Activated naive CD4-positive, alpha-beta T cell treated with anti-CD3 and anti-CD28 coated beads for 36 hours (primary cell): ENCODE data around the gene ADAT3. TPM values are rescaled to one million over a fixed set of nuclear protein-coding genes. Genes with fewer than 3 reads are reported as not detected.
"Not testable (repeated sequence)": the region's sequence is repeated elsewhere in the genome, so short reads cannot be mapped to it uniquely, and the experiment has no call there.

Experiments used
- CTCF ChIA-PET: fragments of 350-600 bp; sonication (Branson Sonifier 250); formaldehyde crosslinking; loops from one replicate; lab custom pipeline; 2021; ENCODE audit warnings: antibody characterized with exemption; lab: Charles Lee
- DNase-seq: peaks from one replicate; pipeline ENCODE4 v3.0.0-alpha.2; 2020
- H3K27ac Mint-ChIP-seq: one replicate; pipeline ENCODE4 v1.8.0; 2021; ENCODE audit warnings: mild to moderate bottlenecking, mixed read lengths
- H3K27me3 Mint-ChIP-seq: one replicate; pipeline ENCODE4 v1.8.0; 2021; ENCODE audit warnings: low read depth, mixed read lengths
- H3K36me3 Mint-ChIP-seq: one replicate; pipeline ENCODE4 v1.8.0; 2021; ENCODE audit warnings: low read depth, mixed read lengths
- H3K4me1 Mint-ChIP-seq: one replicate; pipeline ENCODE4 v1.8.0; 2021; ENCODE audit warnings: low read depth, mixed read lengths
- H3K4me3 Mint-ChIP-seq: one replicate; pipeline ENCODE4 v1.8.0; 2021; ENCODE audit warnings: mild to moderate bottlenecking, moderate library complexity, mixed read lengths
- H3K9me3 Mint-ChIP-seq: one replicate; pipeline ENCODE4 v1.8.0; 2021; ENCODE audit warnings: mixed read lengths
- intact Hi-C: fragments of 100-400 bp; cut with micrococcal nuclease; formaldehyde crosslinking; loops from one replicate; pipeline ENCODE4 v1.15.1; 2023
- total RNA-seq, 2 experiments: library from RNA; stranded (reverse); gene quantifications; one replicate each; pipeline ENCODE4 v1.2.3, GENCODE V29; 2021

Gene ADAT3
- total RNA-seq, 2 experiments from 2014 or later = 3.0 to 3.4 TPM

DNA sequence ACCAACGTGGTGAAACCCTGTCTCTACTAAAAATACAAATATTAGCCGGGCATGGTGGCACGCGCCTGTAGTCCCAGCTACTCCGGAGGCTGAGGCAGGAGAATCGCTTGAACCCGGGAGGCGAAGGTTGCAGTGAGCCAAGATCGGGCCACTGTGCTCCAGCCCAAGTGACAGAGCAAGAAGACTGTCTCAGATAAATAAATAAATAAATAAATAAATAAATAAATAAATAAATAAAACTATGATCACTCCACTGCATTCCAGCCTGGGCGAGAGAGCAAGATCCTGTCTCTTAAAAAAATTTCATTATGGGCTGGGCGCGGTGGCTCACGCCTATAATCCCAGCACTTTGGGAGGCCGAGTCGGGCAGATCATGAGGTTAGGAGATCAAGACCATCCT is 18.8 kb upstream of the ADAT3 start:
- H3K36me3 Mint-ChIP-seq, H3K4me3 Mint-ChIP-seq, H3K27me3 Mint-ChIP-seq, H3K9me3 Mint-ChIP-seq, DNase-seq, intact Hi-C loops, H3K27ac Mint-ChIP-seq: not testable (repeated sequence)
- CTCF ChIA-PET = interaction anchor here (0.7 to 1.1 kb wide), 3 partner anchors 11 to 37 kb away, joined by 3 to 4 read pairs (median 3); no protein-coding TSS in a partner anchor
- H3K4me1 Mint-ChIP-seq = peaks cover 25% of the 10 kb centered on the region

DNA sequence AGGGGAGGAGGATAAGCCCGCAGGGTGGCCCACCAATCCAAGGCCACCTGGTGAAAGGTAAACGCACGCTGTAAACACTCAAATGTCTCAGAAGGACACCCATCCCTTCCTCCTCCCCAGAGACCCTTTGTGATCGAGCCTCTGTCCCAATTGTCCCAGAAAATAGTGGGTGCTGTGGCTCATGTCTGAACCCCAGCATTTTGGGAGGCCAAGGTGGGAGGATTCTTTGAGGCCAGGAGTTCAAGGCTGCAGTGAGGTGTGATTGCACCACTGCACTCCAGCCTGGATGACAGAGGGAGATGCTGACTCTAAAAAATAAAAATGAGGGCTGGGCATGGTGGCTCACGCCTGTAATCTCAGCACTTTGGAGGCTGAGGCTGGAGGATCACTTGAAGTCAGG is 16.8 kb upstream of the ADAT3 start:
- peaks cover 5% of the 10 kb centered on the region for H3K36me3 Mint-ChIP-seq
- intact Hi-C loops = no loop called here
- H3K27me3 Mint-ChIP-seq = no peaks in the 10 kb centered on the region
- no peak overlapping the region for H3K4me3 Mint-ChIP-seq
- CTCF ChIA-PET = no interaction called here
- peaks cover 9% of the 10 kb centered on the region for H3K4me1 Mint-ChIP-seq
- no peak overlapping the region for H3K27ac Mint-ChIP-seq
- DNase-seq = no peak
- H3K9me3 Mint-ChIP-seq = no peaks in the 10 kb centered on the region

DNA sequence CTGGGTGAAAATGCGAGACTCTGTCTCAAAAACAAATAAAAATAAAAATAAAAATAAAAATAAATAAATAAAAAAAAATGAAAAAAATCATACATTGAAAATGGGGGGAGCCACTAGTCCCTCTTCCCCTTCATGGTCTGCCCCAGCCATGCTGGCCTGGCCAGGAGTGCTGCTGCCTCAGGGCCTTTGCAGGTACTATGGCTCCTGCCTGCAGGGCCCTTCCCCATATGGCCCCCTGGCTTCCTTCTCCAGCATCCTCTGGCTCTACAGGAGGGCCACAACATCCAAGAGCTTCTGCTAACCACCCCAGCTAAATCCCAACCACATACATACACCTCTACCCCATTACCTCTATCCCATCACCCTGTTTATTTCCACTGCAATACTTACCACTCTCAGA is 15.3 kb upstream of the ADAT3 start:
- Mint-ChIP-seq H3K4me3 (no peak overlapping the region), H3K9me3 (no peaks in the 10 kb centered on the region), H3K27ac (peak overlapping the region; percentile 38), H3K27me3 (no peaks in the 10 kb centered on the region), H3K4me1 (peaks cover 5% of the 10 kb centered on the region), H3K36me3 (no peaks in the 10 kb centered on the region)
- intact Hi-C loops = no loop called here
- DNase-seq = no peak
- CTCF ChIA-PET = no interaction called here

DNA sequence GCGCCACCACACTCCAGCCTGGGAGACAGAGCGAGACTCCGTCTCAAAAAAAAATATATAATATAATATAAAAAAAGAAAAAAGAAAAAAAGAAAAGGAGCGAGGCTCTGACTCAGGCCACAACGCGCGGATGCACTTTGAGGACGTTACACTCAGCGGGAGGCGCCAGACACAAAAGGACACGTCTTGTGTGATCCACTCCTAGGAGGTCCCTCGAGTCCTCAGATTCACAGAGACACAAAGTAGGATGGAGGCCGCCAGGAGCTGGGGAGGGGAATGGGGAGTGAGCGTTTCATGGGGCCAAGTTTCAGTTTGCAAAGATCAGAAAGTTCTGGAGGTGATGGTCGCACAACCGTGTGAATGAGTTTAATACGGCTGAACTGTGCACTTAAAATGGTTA is 11.4 kb upstream of the ADAT3 start:
- Mint-ChIP-seq H3K27me3 (no peaks in the 10 kb centered on the region), H3K36me3 (no peaks in the 10 kb centered on the region), H3K9me3 (no peaks in the 10 kb centered on the region), H3K27ac (no peak overlapping the region), H3K4me1 (peaks cover 28% of the 10 kb centered on the region), H3K4me3 (no peak overlapping the region)
- DNase-seq = no peak
- CTCF ChIA-PET = no interaction called here
- intact Hi-C loops = no loop called here

DNA sequence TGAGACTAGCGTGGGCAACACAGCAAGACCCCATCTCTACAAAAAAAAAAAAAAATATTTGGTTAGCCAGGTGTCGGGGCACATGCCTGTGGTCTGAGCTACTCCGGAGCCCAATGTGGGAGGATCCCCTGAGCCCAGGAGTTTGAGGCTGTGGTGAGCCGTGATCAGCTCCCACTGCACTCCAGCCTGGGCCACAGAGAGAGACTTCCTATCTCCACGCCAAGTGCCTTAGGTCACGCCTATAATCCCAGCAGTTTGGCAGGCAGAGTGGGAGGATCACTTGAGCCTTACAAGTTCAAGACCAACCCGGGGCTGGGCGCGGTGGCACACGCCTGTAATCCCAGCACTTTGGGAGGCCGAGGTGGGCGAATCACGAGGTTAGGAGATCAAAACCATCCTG is 8.7 kb upstream of the ADAT3 start:
- no peaks in the 10 kb centered on the region for H3K36me3 Mint-ChIP-seq
- peak overlapping the region; percentile 85 for H3K4me3 Mint-ChIP-seq
- peak overlapping the region; percentile 95 for H3K27ac Mint-ChIP-seq
- intact Hi-C loops = loop anchor here (5.0 kb wide), 2 partner anchors 166 to 201 kb away; partner anchors contain the start of genes IZUMO4 and MOB3A
- H3K27me3 Mint-ChIP-seq = no peaks in the 10 kb centered on the region
- H3K9me3 Mint-ChIP-seq = no peaks in the 10 kb centered on the region
- CTCF ChIA-PET = interaction anchor here (0.6 to 1.2 kb wide), 5 partner anchors 13 to 365 kb away, joined by 3 to 4 read pairs (median 3); no protein-coding TSS in a partner anchor
- DNase-seq = no peak
- peaks cover 28% of the 10 kb centered on the region for H3K4me1 Mint-ChIP-seq

DNA sequence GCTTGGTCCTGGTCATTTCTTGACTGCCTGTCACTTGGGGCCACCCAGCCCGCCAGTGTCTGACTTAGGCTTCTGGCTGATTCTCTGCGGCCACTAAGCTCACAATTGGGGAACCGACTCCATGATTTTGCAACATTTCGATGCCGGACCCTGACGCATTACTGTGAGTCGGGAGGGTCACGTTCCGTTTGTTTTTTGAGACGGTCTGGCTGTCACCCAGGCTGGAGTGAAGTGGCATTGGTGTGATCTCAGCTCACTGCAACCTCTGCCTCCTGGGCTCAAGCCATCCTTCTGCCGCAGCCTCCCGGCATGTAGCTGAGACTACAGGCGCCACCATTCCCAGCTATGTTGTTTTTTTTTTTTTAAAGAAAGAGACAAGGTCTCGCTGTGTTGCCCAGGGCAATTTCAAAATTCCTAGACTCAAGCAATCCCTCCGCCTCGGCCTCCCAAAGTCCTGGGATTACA is 3.2 kb upstream of the ADAT3 start:
- DNase-seq = no peak
- intact Hi-C loops = no loop called here
- Mint-ChIP-seq H3K36me3 (peaks cover 1% of the 10 kb centered on the region), H3K9me3 (no peaks in the 10 kb centered on the region), H3K27ac (no peak overlapping the region), H3K4me3 (no peak overlapping the region), H3K27me3 (no peaks in the 10 kb centered on the region), H3K4me1 (peaks cover 36% of the 10 kb centered on the region)
- CTCF ChIA-PET = interaction anchor here (0.6 to 1.8 kb wide), 3 partner anchors 18 to 36 kb away, joined by 3 to 5 read pairs (median 4); no protein-coding TSS in a partner anchor

DNA sequence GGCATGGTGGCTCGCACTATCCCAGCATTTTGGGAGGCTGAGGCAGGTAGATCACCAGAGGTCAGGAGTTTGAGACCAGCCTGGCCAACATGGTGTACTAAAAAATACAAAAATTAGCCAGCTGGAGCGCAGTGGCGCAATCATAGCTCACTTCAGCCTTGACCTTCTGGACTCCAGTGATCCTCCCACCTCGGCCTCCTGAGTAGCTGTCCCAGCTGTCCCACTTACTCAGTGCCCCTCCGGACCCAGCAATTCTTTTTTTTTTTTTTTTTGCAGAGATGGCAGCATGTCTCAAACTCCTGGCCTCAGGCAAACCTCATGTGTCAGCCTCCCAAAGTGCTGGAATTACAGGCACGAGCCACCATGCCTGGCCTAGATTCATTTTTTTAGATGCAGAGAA is 2.3 kb upstream of the ADAT3 start:
- H3K27ac Mint-ChIP-seq = peak overlapping the region; percentile 83
- H3K9me3 Mint-ChIP-seq = no peaks in the 10 kb centered on the region
- CTCF ChIA-PET = interaction anchor here (0.7 to 1.8 kb wide), 4 partner anchors 8 to 38 kb away, joined by 5 to 6 read pairs (median 6); no protein-coding TSS in a partner anchor
- intact Hi-C loops = no loop called here
- H3K27me3 Mint-ChIP-seq = no peaks in the 10 kb centered on the region
- DNase-seq = no peak
- H3K4me3 Mint-ChIP-seq = no peak overlapping the region
- H3K36me3 Mint-ChIP-seq = peaks cover 1% of the 10 kb centered on the region
- H3K4me1 Mint-ChIP-seq = peaks cover 29% of the 10 kb centered on the region

DNA sequence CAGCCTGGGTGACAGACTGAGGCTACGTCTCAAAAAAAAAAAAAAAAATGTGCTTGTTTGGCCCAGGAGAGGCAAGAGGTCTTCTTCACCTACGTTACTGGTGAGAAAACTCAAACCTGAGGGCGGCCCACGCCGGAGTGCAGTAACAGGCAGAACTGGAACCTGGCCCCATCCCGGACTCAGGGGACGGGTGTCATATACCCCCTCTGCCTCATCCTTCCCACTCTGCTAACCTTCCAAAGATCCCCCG is 414 bp upstream of the ADAT3 start:
- Mint-ChIP-seq H3K27me3 (no peaks in the 10 kb centered on the region), H3K27ac (peak overlapping the region; percentile 89), H3K36me3 (peaks cover 1% of the 10 kb centered on the region), H3K4me3 (peak overlapping the region; percentile 79), H3K9me3 (no peaks in the 10 kb centered on the region), H3K4me1 (peaks cover 42% of the 10 kb centered on the region)
- no peak for DNase-seq
- CTCF ChIA-PET = no interaction called here
- intact Hi-C loops = loop anchor here (1.0 to 5.0 kb wide), 8 partner anchors 7 to 332 kb away; partner anchors contain the start of genes BTBD2, PLEKHJ1 and SF3A2

DNA sequence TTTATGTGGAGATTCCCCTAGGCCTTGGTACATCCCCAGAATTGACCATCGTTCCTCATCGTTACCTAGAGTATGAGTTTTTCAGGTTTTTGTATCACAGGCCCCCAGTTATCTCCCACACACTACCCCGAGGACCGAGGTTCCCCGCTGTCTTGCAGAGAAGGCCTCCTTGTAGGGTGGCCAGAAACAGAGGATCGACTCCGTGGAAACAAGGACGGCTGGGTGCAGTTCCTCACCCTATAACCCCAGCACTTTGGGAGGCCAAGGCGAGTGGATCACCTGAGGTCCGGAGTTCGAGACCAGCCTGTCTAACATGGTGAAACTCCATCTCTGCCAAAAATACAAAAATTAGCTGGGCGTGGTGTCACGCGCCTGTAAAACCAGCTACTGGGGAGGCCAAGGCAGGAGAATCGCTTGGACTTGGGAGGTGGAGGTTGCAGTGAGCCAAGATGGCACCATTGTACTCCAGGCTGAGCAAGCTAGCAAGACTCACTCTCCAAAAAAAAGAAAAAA is 720 bp downstream of the ADAT3 start:
- H3K9me3 Mint-ChIP-seq = no peaks in the 10 kb centered on the region
- peak overlapping the region; percentile 89 for H3K4me3 Mint-ChIP-seq
- DNase-seq = no peak
- H3K27ac Mint-ChIP-seq = peak overlapping the region; percentile 70
- H3K36me3 Mint-ChIP-seq = peaks cover 1% of the 10 kb centered on the region
- no peaks in the 10 kb centered on the region for H3K27me3 Mint-ChIP-seq
- CTCF ChIA-PET = no interaction called here
- intact Hi-C loops = loop anchor here (1.0 to 5.0 kb wide), 8 partner anchors 9 to 331 kb away; partner anchors contain the start of genes BTBD2, PLEKHJ1 and SF3A2
- H3K4me1 Mint-ChIP-seq = peaks cover 47% of the 10 kb centered on the region

DNA sequence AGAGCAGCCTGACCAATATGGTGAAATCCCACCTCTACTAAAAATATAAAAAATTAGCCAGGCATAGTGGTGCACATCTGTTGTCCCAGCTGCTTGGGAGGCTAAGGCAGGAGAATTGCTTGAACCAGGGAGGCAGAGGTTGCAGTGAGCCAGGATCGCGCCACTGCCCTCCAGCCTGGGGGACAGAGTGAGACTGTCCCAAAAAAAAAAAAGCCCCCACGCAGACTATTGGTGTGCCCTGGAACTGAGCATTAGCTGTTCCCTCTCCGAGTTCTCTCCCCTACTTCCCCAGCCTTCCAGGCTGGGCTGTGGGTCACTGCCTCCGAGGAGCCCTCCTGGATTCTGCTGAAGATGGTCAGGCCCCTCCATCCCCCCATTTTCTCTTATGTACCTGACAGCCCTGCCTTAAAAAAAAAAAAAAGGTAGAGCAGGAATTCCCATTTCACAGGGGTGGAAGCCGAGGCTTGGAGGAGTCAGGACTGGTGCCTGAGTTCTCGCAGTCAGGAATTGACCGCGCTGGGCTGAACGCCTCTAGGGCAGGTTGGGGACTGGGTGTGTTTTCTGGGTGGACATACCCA is 1.9 kb downstream of the ADAT3 start:
- DNase-seq = no peak
- intact Hi-C loops = loop anchor here (5.0 kb wide), 1 partner anchor 110 kb away; the partner anchor contains the start of gene BTBD2
- Mint-ChIP-seq H3K27me3 (no peaks in the 10 kb centered on the region), H3K36me3 (peaks cover 1% of the 10 kb centered on the region), H3K4me3 (no peak overlapping the region), H3K4me1 (peaks cover 47% of the 10 kb centered on the region), H3K9me3 (no peaks in the 10 kb centered on the region), H3K27ac (no peak overlapping the region)
- CTCF ChIA-PET = no interaction called here

DNA sequence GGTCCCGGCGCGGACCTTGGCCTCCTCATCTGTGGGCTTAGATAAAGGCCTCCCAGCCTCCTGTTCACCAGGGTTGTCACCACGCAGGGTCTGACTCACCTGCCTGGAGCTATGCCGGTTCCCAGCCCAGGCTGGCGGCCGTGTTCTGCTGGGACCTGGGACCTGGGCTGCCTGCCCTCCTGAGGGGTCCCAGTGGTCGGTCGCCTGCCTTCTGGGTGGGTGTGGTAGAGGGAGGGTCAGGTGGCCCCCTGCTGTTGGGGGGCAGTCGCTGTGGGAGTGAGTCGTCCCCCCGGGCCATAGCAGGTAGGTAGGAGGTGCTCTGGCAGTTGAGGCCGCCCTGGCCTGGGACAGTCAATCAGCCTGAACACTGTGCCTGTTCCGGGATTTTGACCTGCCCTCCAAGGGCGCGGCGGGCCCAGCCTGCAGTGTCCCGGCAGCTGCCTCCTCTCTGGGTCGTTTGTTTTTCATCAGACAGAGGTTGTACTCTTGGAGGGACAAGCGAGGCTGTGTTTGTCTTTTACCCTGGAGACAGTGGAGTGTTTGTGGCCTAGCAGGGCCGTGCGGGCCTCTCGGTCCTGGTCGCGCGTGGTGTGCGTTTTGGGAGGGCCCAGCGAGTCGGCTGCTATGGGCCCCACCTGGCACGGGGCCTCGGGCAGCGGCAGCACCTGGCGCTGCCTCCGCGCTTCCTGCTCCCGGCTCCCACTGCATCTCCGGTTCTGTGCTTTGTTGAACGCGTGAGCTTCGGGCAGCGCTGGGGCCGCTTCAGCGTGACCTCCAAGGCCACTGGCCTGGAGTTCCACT is 2.6 kb downstream of the ADAT3 start:
- Mint-ChIP-seq H3K4me1 (peaks cover 45% of the 10 kb centered on the region), H3K4me3 (no peak overlapping the region), H3K9me3 (no peaks in the 10 kb centered on the region), H3K27ac (no peak overlapping the region), H3K27me3 (no peaks in the 10 kb centered on the region), H3K36me3 (peaks cover 1% of the 10 kb centered on the region)
- CTCF ChIA-PET = no interaction called here
- DNase-seq = no peak
- intact Hi-C loops = loop anchor here (5.0 kb wide), 1 partner anchor 110 kb away; the partner anchor contains the start of gene BTBD2

DNA sequence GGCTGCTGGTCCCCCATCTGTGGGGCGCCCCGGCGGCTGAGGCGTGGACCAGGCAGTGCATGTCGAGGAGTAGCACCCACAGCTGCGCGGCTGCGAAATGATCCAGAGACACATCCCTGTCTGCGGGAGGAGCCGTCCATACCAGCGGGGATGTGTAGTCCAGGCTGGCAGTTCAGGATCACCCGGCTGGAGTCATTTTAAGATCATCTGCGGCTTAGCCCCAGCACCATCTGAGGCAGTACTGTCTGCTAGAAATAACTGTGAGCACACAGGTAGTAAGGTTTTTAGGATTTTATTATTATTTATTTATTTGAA is 3.1 kb downstream of the ADAT3 start:
- no peak for DNase-seq
- Mint-ChIP-seq H3K9me3 (no peaks in the 10 kb centered on the region), H3K27me3 (no peaks in the 10 kb centered on the region), H3K27ac (no peak overlapping the region), H3K4me1 (peaks cover 40% of the 10 kb centered on the region), H3K36me3 (peaks cover 1% of the 10 kb centered on the region), H3K4me3 (no peak overlapping the region)
- intact Hi-C loops = loop anchor here (5.0 kb wide), 1 partner anchor 109 kb away; the partner anchor contains the start of gene BTBD2
- CTCF ChIA-PET = interaction anchor here (0.9 kb wide), 1 partner anchor 21 kb away, joined by 3 read pairs; no protein-coding TSS in a partner anchor
